Measurements from ENCODE around the gene ZC3H18.

Gene ZC3H18

DNA sequence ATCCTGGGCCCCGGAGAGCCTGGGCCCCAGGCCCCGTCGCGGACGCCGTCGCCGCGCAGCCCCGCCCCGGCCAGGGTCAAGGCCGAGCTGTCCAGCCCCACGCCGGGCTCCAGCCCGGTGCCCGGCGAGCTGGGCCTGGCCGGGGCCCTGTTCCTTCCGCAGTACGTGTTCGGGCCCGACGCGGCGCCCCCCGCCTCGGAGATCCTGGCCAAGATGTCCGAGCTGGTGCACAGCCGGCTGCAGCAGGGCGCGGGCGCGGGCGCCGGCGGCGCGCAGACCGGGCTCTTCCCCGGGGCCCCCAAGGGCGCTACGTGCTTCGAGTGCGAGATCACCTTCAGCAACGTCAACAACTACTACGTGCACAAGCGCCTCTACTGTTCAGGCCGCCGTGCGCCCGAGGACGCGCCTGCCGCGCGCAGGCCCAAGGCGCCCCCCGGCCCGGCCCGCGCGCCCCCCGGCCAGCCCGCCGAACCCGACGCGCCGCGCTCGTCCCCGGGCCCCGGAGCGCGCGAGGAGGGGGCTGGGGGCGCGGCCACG, 36.8 kb upstream of the ZC3H18 start:
- DNase-seq = peak; percentile 60

DNA sequence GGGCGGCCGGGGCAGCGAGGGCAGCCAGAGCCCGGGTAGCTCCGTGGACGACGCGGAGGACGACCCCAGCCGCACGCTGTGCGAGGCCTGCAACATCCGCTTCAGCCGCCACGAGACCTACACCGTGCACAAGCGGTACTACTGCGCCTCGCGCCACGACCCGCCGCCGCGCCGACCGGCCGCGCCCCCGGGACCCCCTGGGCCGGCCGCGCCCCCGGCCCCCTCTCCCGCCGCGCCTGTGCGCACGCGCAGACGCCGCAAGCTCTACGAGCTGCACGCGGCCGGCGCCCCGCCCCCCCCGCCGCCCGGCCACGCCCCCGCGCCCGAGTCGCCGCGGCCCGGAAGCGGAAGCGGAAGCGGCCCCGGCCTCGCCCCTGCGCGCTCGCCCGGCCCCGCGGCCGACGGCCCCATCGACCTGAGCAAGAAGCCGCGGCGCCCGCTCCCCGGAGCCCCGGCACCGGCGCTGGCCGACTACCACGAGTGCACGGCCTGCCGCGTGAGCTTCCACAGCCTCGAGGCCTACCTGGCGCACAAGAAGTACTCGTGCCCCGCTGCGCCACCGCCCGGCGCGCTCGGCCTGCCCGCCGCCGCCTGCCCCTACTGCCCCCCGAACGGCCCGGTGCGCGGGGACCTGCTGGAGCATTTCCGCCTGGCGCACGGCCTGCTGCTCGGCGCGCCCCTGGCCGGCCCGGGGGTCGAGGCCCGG, 36.1 kb upstream of the ZC3H18 start:
- DNase-seq = peak; percentile 82

DNA sequence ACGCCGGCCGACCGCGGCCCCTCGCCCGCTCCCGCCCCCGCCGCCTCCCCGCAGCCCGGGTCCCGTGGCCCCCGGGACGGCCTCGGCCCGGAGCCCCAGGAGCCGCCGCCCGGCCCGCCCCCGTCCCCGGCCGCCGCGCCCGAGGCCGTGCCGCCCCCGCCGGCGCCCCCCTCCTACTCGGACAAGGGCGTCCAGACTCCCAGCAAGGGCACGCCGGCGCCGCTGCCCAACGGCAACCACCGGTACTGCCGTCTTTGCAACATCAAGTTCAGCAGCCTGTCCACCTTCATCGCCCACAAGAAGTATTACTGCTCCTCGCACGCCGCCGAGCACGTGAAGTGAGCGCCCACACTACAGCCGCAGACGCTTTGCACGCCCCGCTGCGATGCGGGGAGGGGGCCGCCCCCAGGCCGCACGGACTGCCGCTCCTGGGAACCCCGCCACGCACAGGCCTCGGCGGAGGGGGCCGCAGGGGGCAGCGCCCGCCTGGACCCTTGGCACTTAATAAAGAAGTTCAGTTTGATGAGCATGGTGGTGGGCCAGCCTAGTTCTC, 35.5 kb upstream of the ZC3H18 start:
- peak; percentile 70 for DNase-seq

DNA sequence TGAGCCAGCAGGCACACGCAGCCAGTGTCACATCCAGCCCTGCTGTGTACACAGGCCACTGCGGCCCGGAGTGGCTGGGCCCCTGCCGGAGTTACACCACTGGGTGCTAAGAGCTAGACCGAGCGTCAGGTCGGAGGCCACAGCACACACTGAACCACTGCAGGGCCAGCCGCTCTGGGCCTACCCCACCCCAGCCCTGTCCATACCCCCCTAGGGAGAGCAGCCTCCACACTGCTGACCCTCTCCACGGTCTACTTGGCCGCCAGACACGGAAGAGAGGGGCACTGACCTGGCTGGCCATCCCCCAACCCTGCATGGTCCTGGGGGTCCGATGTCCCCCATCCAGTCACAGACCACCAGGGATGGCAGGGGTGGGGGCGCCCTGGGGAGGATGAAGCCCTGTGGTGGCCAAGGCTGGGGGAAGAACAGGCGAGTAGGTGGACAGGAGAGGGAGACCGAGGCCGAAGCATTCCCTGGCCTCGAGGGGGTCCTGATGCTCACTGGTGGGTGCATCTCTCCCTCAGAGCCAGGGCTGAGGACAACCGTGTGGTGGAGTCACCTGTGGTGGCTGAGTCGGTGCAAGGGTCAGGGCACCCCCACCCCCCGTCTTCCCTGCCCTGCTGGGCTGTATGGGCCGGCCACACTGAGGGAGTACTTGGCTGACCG, 34.9 kb upstream of the ZC3H18 start:
- DNase-seq = peak; percentile 24

DNA sequence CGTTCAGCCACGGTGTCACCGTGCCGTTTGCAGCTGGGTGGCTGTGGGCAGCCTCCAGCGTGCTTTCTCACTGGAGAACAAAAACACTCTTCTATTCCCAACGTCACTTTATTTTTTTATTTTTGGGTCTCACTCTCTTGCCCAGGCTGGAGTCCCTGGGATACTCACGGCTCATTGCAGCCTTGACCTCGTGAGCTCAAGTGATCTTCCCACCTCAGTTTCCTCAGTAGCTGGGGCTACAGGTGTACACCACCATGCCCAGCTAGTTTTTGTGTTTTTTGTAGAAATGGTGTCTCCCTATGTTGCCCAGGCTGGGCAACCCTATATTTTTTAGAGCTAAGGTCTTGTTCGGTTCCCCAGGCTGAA, 34.4 kb upstream of the ZC3H18 start:
- no peak for DNase-seq

DNA sequence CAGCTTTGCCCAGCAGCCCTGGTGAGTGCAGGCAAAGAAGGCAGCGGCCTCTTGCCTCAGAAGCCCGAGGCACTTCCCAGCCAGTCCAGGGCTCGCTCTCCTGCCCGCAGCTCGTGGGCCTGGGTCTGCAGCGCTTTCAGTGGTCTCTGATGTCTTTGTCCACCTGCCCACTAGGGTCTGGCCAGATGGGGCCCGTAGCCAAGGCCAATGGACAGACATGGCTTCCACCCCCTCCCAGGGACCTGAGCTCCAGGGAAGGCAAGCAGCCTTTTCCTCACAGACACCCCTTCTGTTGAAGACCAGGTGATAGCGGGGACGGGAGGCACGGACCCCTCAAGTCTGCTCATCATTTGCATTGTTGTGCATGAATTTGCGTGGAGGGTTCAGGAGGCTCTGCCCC, 33.7 kb upstream of the ZC3H18 start:
- no peak for DNase-seq

DNA sequence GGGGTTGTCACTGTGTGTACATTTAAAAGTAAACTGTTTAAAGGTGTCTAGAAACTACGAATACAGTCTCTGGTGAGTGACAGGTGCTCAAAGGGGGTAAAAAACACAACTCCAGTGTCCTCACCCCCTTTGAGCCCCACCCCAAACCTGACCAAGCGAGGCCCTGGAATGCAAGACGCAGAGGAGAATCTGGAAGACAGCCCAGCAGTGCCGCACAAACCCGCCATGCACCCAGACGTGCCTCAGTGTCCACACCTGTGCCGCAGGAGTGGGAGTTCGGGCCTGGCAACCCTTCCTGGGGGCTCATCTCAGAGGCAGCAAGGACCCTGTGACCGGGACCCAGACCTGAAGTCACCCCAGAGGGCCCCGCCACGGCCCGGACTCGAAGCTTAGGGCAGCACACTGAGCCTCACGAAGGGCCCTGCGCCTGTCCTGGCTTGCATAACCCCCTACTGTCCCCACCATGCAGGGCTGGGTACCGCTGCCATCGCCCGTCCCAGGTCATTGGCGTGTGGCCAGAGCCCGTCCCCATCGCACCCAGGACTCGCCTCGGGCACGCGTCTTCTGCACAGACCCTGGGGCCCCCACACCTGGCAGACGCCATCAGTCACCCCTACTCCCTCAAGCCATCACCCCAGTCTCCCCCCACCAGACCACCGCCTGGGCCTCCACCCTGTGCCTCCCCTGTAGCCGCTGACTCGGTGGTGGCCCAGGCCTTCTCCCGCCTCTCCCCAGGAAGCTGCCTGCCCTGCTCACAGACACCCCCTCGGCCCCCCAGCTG, 33.0 kb upstream of the ZC3H18 start:
- peak; percentile 19 for DNase-seq

DNA sequence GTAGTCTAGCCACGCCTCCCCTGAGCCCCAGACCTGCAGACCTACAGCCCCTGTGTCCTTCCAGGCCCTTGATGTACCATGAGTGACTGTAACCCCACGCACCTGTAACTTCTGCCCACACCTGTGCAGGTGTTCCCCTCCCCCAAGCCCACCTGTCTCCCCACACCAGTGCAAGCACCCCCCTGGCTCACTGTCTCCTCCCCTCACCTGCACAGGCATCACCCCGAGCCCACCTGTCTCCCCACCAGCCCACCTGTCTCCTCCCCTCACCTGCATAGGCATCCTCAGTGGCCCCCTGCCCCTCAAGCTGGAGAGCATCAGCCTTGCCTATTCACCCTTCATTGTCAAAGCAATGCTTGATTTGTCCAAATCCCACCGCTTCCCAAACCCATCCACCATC, 32.3 kb upstream of the ZC3H18 start:
- no peak for DNase-seq

DNA sequence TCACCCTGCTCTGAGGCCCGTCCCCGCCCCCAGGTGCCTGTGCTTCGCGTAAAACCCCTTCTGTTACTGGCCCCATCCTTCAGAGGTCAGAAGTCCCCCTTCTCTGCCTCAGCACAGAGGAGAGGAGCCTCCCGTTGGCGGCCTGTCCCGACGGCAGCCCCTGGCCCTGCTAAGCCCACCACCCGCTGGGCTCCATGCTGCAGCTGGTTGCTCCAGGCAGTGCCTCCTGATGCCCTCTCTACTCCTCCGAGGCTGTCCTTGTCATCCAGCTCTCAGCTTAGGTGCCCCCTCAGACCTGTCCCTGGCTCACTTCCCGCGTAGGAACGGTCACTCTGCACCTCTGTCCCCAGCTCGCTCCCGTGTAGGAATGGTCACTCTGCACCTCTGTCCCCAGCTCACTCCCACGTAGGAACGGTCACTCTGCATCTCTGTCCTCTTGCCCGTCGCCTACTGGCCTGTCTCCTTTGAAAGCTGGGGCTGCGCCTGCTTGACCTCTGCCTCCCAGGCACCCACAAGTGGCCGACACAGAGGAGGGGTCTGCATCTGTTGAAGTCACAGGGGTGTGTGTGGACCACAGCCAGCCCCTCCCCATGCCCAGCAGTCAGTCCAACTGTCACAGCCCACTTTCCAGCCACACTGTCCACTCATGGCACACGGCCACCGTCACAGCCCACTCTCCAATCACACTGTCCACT, 31.7 kb upstream of the ZC3H18 start:
- DNase-seq = no peak

DNA sequence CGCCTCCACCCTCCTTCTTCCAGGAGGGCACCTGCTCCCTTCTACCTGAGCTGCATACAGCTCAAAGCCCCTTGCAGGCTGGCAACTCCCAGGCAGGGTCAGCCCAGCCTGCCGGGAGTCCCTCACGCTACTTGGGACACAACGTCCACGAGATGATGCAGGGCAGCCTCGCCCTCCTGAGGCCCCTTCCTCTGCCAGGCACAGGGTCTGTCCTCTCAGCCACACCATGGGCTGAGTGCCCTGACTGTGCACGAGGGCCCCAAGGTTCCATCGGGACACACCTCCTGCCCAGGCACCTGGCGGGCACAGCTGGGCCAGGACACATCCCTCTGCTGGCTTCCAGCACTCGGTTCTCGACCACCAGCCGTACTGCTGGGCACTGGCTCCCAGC, 30.9 kb upstream of the ZC3H18 start:
- DNase-seq = no peak

DNA sequence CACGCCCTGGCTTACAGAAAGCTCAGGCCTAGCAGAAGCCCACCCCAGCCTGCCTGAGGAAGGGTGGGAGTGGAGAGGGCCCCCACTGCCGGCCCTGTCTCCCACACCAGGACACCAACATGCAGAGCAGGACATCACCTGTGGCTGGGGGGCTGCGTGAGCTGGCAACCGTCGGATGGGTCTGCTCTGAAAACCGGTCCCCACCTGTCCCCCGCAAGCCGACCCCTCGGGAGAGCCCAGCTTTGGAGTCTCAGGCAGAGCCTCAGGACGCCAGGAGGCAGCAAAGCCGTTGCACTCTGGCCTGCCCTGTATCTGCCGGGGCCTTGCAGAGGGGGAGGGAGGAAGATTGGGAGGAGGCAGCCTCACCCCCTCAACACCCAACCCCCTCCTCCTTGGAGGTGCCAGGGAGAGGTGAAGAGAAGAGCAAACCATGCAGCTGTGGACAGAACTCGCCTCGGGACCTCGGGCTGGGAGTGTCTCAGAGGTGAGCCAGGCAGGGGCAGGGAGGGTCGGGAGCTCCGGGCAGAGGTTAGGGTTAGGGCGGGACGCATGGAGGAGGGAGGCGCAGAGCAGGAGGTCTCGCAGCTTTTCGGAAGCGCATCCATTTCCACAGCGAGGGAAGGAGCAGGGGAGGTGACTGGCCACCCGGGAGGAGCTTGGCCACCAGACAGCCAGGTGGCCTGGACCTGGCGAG, 30.4 kb upstream of the ZC3H18 start:
- DNase-seq = no peak

DNA sequence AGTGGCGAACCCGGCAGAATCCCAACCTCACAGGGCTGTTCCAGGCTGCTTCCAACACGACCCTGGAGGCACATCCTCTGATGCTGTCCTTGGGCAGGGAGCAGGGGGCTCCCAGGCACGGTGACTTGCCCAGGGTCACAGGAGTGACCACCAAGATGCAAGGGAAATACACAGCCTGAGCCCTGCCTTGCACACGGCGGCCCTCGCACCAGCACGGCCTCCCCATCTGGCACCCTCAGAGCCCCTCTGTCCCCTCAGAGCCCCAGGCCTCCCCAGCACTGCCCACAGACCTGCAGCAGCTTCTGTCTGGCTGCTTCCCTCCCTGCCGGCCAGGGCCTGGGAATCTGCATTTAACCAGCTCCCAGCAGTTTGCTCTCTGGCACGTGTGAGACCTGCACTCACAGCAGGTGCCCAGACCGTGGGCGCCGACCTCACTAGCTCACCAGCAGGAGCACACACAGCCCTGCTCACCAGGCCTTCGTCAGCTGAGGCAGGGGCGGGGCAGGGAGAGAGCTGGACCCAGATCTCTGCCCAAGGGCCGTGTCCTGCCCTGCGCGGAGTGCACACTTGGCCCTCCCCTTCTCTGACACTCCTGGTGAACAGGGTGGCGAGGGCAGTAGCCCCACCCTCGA, 29.7 kb upstream of the ZC3H18 start:
- DNase-seq = no peak

DNA sequence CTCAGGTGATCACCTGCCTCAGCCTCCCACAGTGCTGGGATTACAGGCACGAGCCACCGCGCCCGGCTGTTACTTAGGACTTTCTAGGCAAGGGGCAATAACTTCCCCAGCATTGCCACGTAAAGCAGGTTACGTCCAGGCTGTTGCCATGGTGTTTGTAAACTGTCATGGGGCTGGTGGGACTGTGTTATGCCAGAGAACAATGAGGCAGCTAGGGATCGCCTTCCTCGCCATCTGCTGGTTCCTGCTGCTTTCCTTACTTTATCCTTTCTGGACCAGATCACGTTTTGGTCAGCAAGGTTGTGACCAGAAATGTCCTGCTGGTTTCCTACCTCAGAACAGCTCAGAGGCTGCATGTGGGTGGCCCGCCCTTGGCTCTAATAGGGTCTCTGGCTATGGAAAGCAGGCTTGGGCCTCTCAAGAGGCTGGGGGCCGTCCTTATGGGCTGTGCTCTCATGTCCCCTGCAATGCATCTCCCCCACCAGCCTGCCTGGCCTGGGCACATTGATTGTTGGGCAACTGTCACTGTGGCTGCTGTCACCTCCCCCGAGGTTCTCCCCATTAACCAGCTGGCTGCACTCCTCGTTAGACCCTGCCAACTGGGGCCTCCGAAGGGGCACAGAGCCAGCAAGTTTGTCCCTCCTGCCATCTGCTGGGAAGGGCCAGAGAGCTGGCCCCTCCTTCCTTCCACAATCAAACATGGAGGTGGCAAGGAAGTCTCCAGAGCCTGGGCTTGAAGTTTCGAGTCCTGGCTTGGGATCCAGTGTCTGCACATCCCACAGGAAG, 28.2 kb upstream of the ZC3H18 start:
- DNase-seq = peak; percentile 19

DNA sequence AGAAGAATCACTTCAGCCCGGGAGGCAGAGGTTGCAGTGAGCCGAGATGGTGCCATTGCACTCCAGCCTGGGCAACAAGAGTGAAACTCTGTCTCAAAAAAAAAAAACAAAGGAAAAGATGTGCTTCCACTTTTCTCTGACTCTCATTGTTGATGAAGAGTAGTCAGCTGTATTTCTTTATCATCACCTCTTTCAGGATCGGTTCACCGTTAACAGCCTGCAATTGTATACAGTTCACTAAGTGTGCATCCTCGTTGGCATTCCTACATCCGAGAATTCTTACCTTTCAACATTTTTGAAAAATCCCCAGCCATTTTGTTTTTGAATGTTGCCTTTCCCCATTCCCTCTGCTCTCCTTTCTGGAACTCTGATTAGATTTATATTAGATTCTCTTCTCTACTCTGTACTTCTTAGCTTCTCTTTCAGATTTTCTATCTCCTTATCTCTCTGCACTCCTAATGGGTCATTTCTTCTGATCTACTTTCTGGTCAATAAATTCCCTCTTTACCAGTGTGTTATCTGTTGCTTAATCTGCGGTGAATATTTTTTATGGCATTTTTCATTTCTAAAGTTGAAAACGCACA, 26.9 kb upstream of the ZC3H18 start:
- DNase-seq = no peak

DNA sequence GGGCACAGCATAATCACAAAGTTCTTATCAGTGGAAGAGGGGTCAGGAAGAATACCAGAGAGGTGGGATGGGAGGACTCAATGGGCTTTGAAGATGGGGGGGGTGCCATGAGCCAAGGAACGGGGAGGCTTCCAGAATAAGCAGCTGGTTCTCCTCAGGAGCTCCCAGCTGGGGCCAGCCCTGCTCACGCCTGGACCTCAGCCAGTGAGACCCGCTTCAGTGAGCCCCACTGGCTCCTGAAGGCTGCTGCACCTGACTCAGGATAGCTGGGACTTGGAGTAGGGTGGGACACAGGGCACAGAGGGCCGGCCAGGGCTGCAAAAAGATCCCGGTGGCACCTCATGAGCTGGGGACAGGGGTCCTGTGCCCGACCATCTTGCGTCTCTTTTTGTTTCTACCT, 24.4 kb upstream of the ZC3H18 start:
- DNase-seq = no peak

DNA sequence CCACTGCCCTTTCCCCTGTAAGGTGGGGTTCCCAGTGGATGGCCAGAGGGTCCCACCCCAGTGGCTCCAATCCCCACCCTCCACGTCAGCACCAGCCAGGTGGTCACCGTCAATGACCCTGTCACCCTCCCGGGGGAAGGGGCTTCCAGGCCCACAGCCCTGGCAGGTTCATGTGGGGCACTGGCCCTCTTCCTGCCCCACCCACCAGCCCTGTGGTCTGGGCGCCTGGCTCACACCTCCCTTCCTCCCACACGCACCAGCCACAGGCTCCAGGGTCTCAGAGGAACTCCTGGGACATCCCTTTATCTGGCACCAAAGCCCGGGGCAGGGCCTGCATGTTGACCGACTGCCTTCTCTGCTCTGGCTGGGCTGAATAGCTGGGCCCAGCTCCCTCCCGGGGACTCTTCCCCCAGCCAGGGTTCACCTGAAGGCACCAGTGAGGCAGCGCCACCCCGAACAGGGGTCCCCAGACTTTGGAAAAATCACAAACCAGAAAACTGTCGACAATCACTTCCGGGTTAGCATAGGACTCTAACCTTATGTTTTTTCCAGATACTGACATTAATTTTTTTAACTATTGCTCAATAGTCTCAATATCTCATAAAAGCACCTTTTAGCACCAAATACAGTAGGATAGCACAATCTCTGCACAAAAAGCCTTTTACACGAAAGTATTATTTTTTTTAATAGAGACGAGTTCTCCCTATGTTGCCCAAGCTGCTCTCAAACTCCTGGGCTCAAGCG, 21.9 kb upstream of the ZC3H18 start:
- DNase-seq = no peak

DNA sequence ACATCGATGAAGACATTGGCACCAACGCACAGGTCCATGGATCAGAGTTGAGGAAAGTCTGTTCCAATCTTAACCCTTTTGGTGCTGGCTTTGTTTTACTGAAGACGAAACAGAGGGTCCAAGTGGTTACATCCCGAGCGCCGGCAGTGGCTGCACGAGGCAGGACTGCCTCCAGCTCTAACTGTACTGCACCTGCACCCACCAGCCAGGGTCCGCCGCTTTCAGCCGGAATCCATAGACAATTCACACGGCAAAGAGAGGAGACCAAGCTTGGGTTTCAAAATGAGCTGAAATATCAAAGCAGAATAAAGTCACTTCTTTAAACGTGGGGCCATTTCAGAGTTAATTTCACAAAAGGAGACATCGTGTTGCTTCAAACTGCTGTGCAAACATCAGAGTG, 21.2 kb upstream of the ZC3H18 start:
- DNase-seq = no peak

DNA sequence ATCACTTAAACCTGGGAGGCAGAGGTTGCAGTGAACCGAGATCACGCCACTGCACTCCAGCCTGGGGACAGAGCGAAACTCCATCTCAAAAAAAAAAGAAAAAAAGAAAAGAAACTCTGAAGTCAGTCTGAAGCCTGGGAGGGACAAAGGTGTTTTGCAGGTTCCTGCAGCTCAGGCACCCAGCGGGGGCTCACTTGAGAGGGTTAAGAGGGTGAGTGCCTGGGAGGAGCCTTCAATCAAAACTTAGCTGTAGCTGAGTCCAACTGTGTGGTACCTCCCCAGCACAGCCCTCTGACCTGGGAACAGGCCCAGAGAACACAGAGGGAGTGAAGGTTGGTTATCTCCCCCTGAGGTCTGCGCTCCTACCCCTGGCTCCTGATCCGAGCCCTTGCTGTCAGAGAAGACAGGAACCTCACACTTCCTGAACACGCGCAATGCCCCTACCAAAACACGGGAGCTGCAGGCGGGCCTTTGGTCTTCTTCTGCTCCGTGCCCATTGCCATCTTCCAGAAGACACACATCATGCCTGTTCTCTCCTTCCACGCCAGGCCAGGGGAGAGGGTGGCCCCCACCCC, 20.4 kb upstream of the ZC3H18 start:
- no peak for DNase-seq

DNA sequence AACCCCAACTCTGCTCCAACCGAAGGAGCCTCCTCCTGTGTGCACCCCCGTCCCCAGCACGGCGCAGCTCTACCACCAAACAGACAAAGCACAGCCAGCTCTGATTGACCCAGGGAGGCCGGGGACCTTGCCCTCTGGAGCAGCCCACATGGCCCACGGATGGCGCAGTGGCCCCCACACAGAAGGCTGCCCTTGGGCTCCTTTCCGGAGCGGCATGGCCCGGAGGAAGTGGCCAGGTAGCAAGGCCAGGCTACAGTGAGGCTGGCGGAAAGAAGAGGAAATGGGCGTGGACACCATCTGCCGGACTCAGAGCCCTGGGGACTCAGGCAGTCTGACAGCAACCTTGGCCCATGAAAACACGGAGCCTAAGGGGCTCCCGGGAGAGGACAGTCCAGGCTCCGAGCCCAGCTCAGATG, 19.9 kb upstream of the ZC3H18 start:
- DNase-seq = peak; percentile 37
